GM19328 (cell line): Measurements from ENCODE around the gene GSC2.

ENCODE experiments used
- ATAC-seq: cut with Tn5 transposase; IDR thresholded peaks from one replicate; pipeline ENCODE4 v1.9.1; 2021; ENCODE audit warnings: mild to moderate bottlenecking, moderate library complexity; ENCODE audit not compliant: unreplicated experiment

GSC2 gene

GRCh38 chr22:19178657-19179496 is 28.8 kb upstream of the GSC2 start, which contains the start of gene SLC25A1:
SLC25A1 (minus strand) TSS chr22:19178736; CDS start chr22:19178673, 63 bp downstream.
- ATAC-seq: peak; percentile 64

GRCh38 chr22:19178065-19178656 is 28.1 kb upstream of the GSC2 start:
- ATAC-seq: peak; percentile 42

DNA sequence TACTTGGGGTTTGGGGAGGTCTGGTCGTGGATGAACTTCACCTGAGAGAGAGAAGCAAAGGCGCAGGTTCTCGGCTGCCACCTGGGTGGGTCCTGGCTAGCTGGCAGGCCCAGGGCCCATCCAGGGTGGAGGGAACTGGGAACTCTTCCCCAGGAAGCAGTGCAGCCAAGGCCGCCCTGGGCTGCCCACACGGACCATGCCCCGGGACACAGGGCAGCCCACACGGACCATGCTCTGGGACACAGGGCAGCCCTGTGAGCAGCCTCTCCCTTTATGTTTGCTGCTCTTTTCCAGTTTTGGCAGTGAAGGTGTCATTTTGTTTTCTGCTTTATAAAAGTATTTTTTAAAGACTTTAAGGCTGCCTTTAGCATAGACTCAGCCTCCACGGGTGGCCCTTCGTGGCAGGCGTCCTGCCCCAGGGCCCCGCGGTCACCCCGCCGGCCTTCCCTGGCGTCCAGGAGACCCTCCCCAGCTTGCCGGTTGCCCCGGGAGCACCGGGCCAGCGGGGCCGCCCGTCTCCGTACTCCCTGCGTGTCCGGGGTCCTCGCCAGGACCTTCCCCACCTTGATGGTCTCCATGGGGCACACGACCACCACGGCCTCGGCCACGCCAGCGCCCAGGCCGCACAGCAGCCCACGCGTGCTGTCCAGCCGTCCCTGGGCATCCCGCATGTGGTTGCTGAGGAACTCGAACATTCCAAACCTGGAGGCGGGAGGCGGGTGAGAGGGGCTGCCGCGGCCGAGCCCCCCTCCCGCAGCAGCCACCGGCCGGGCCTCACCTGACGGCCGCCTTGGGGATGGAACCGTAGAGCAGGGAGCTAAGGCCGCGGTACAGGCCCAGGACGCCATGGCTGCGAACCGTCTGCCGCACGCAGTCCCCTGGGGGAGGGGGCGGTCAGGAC is 27.3 kb upstream of the GSC2 start:
- no peak for ATAC-seq

DNA sequence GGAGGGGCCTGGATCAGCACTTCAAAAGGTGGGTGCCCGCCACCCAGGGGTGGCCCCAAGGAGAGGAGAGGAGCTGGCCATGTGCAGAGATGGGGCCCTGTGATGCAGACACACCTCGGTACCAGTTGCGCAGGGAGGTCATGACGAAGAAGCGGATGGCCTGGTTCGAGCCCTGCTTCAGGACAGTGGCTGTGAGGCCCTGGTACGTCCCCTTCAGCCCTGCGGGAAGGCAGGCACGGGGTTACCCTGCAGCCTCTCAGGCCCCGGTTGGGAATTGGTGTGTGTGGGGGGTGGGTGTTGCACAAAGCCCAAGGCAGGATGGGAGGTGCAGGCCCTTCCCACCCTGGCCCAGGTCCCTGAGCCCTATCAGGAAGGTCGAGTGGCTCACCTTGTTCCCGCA is 26.6 kb upstream of the GSC2 start:
- ATAC-seq: no peak

DNA sequence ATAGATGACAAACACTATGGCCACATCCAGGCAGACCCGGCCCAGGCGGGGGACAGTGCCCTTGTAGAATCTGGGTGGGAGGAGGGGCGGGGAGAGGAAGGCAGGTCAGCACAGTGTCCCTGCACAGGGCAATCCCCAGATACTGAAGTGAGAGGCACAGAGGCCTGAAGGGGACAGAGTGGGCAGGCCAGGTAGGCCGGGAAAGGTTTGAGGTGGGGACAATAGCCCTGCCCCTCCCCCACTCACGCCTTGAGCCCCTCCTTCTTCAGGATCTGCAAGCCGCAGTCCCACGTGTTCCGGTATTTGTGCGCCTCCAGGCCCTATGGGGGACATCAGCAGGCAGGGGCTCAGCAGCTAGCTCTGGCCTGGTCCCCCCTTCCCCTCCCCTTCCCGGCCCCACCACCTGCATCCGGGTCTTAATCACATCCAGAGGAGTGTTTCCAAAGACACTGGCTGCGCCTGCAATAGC is 26.1 kb upstream of the GSC2 start:
- ATAC-seq: no peak

- no peak for ATAC-seq
Measured at GRCh38 chr22:19175602-19176174, 25.6 kb upstream of the GSC2 start.

DNA sequence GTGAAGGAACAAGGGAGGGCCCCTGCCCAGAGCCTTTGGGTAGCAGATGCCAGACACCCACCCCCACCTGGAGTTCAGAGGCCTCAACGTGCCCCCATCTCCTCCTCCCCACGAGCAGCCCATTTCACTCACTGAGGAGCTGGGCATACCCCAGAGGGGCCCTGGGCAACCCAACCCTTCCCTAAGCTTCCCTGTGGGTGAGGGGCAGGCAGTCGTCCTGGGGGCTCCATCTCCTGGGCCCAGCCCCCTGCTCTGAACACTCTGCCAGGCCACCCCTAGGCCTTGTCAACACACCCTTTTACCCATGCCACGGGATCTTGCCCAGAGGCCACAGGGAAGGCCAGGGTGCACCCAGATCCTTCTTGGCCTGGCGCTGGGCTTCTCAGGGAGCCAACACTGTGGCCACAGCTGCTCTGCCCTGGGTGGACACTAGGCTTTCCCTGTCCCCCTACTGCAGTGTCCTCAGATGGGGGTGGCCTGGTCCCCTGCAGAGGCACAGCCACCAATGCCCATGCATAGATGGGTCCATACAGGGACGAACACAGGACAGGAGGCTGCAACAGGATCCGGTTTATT is 25.0 kb upstream of the GSC2 start:
- ATAC-seq: no peak

DNA sequence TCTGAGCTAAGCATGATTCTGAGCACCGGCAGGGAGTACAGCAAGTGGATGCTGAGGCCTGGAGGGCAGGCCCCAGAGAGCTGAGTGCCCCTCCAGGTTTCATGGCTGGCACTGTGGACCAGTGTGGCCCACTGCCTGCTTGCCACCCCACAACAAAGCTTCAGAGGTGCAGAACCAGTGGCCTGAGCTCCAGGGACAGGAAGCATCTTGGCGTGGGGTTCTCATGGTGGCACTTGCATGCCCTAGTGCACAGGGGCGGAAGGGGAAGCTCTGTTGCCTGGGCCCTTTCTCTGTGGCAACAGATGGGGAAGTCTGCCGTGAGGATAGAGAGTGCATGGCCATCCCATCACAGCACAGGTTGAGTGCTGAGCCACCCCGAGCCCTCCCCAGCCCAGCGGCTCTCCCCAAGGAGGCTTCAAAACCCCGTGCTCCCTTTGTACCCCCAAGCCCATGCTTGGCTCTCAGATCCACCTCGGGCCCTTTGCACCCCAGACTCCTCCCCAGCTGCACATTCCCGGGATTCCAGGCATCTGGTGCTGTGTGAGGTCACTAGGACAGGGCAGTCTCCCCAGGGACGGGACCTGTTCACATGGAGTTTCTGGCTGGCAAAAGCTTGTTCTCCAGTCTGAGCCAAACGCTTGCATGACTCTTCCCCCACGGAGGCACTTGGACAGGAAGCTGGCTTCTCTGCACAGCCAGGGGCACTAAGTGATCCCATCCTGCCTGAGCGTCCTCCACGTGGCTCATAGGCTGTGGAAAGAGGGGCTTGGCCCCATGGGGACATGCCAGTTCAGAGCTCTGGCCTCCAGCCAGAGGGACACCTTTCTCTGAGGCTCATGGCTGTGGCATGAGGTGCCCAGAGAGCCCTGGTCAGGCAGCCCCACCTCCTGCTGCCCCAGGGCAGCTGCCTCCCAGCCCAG is 24.3 kb upstream of the GSC2 start:
- ATAC-seq: no peak

GRCh38 chr22:19173047-19174035 is 23.2 kb upstream of the GSC2 start:
- no peak for ATAC-seq

DNA sequence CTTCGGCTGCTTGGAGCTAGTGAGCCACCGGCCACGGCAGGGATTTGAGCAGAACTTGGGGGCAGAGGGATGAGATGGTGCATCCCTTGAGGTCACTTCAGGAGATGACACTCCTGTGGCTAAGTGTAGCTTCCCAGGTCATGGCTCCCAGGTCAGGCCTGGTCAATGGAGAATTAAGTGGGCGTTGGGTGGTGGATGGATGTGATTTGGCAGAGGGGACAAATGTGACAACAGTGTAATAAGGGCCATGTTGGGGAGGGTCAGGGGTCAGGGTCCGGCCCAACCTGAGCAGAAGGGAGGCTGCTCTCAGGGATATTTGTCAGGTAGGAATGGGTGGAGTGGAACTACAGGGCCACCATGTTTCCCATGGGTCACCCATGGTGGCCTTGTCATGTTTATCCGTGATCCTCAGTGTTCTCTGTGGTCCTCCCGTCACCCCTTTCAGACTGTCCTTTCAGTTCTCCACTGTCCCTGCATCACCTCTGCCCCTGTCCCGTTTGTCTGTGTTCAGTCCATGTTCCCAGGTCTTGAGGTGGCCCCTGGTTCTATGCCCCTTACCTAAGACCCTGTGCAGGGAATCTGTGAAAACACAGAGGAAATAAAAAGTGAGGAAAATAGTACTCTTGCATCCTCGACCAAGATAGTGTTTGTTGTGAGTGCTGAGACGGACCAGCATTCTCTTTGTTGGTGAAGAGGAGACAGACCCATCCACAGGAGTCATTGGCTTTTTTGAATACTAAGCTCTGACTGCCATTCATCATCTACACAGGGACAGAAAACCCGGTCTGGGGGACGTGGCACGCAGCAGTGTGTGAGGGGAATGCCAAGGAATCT is 22.3 kb upstream of the GSC2 start:
- no peak for ATAC-seq

DNA sequence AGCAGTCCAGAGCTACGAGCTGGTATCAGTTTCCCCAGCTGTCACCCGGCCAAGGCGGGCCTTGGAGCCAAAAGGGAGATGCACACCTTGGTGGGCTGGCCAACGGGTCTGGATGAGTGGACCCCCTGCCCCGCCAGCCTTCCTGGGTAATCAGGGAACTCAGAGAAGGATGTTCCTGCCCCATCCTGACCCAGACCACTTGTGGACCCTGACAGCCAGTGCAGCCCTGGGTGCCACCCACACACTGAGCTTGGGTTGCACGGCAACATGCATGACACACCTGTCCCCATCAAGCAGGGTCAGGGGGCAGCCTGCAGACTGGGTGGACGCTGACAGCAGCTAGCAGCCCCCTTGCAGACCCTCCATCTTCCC is 19.8 kb upstream of the GSC2 start:
- no peak for ATAC-seq

- no peak for ATAC-seq
Measured at GRCh38 chr22:19169002-19169946, 19.2 kb upstream of the GSC2 start.

GRCh38 chr22:19168088-19168890 is 18.2 kb upstream of the GSC2 start:
- ATAC-seq: no peak

GRCh38 chr22:19167106-19167869 is 17.2 kb upstream of the GSC2 start:
- no peak for ATAC-seq

DNA sequence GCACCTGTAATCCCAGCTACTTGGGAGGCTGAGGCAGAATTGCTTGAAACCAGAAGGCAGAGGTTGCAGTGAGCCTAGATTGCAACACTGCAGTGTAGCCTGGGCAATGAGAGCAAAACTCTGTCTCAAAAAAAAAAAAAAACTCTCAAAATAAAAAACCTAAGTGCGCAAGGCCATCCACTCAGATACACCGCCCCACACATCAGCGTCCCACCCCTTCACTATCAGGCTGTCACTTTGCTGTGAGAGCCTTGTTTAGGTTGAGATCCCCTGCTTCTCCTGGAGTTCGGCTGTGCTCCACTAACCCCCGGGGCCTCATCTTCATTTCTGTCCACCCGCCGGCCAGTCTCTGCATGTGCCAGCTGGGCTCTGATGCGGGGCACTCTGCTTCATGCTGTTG is 16.3 kb upstream of the GSC2 start:
- ATAC-seq: no peak
